Measurements from ENCODE around the gene CD96.
"Not testable (repeated sequence)": the region's sequence is repeated elsewhere in the genome, so short reads cannot be mapped to it uniquely, and the experiment has no call there.

The CD96 gene

GRCh38 chr3:111548756-111549155 lies 6.8 kb downstream of the CD96 start:
- no peak overlapping the region for H3K4me3 ChIP-seq (ENCODE audit: low read depth, low read length)
- TF ChIP-seq, protein P1, sequence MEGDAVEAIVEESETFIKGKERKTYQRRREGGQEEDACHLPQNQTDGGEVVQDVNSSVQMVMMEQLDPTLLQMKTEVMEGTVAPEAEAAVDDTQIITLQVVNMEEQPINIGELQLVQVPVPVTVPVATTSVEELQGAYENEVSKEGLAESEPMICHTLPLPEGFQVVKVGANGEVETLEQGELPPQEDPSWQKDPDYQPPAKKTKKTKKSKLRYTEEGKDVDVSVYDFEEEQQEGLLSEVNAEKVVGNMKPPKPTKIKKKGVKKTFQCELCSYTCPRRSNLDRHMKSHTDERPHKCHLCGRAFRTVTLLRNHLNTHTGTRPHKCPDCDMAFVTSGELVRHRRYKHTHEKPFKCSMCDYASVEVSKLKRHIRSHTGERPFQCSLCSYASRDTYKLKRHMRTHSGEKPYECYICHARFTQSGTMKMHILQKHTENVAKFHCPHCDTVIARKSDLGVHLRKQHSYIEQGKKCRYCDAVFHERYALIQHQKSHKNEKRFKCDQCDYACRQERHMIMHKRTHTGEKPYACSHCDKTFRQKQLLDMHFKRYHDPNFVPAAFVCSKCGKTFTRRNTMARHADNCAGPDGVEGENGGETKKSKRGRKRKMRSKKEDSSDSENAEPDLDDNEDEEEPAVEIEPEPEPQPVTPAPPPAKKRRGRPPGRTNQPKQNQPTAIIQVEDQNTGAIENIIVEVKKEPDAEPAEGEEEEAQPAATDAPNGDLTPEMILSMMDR (IDR thresholded peaks at IDR 0.05; ENCODE audit: low read depth, low read length, missing control alignments): no peak
- no peak for DNase-seq (ENCODE audit: low read depth)

GRCh38 chr3:111561902-111562301 lies 19.9 kb downstream of the CD96 start:
- not testable (repeated sequence) for DNase-seq (ENCODE audit: low read depth); H3K4me3 ChIP-seq (ENCODE audit: low read depth, low read length)

DNA sequence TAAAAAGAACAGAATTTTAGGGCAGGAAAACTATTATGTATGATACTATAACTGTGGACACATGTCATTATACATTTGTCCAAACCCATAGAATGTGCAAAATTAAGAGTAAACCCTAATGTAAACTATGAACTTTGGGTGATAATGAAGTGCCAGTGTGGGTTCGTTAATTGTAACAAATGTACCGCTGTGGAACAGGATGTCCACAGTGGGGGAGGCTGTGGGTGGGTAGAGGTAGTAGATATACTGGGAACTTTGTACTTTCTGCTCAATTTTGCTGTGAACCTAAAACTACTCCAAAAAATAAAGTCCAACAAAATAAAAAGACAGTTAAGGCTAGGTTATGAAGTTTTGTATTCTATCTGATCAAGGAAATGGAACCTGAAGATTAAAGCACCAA lies 24.8 kb downstream of the CD96 start:
- no peak for DNase-seq (ENCODE audit: low read depth)
- TF ChIP-seq, protein P1 (IDR thresholded peaks at IDR 0.05; ENCODE audit: low read depth, low read length, missing control alignments): no peak
- H3K4me3 ChIP-seq (ENCODE audit: low read depth, low read length): no peak overlapping the region

GRCh38 chr3:111568355-111568754 lies 26.4 kb downstream of the CD96 start:
- DNase-seq (ENCODE audit: low read depth): no peak
- TF ChIP-seq, protein P1 (IDR thresholded peaks at IDR 0.05; ENCODE audit: low read depth, low read length, missing control alignments): no peak
- no peak overlapping the region for H3K4me3 ChIP-seq (ENCODE audit: low read depth, low read length)

DNA sequence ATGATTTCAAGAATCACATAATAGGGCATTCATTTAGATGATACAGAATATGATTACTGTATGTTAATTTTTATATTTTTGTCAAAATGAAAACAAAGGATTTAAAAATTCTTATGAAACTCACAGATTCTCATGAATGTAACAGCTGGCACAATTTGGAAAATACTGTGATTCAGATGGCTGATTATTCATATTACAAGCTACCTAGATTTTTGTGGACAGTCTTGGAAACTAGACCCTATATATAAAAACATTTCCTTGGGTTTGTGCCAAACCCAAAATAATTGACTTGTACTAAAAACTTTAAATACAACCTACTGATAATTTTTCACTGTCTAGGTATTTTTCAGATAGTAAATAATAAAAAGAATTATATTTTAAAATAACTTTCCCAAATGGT lies 26.9 kb downstream of the CD96 start:
- TF ChIP-seq, protein P1 (IDR thresholded peaks at IDR 0.05; ENCODE audit: low read depth, low read length, missing control alignments): no peak
- no peak for DNase-seq (ENCODE audit: low read depth)
- no peak overlapping the region for H3K4me3 ChIP-seq (ENCODE audit: low read depth, low read length)

DNA sequence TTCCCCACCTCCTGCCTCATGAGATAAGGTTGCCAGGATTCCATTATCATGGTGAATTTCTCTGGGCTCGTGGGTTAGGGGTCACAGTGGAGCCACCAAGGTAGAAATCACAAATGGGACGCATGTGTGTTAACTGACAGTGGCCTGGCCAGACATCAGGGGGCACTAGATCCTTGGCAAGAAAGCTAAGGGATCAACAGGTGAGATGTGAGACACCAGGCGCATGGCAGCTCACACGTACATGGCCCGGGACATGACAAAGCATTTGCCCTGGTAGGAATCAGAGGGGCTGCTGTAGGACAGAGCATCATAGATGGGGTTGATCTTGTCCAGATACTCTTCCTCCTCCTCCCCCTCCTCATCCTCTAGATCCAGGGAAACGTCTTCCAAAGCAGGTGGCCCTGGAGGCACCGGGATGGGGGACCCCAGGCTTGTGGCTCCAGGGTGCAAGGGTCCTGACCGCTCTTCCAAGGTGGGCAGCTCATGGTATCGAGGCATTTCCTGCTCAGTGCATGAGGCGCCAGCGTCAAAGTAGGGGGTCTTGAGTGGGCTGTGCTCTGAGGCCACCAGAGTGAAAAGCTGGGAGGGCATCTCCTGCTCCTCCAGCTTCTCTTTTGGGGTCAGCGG lies 28.5 kb downstream of the CD96 start:
- no peak overlapping the region for H3K4me3 ChIP-seq (ENCODE audit: low read depth, low read length)
- TF ChIP-seq, protein P1 (IDR thresholded peaks at IDR 0.05; ENCODE audit: low read depth, low read length, missing control alignments): no peak
- no peak for DNase-seq (ENCODE audit: low read depth)

- no peak for DNase-seq (ENCODE audit: low read depth)
- H3K4me3 ChIP-seq (ENCODE audit: low read depth, low read length): no peak overlapping the region
- TF ChIP-seq, protein P1 (IDR thresholded peaks at IDR 0.05; ENCODE audit: low read depth, low read length, missing control alignments): no peak
These were observed 29.3 kb downstream of the CD96 start for GRCh38 chr3:111571282-111571681.
